ENCODE measurements around the gene TSPAN9.

The TSPAN9 gene

DNA sequence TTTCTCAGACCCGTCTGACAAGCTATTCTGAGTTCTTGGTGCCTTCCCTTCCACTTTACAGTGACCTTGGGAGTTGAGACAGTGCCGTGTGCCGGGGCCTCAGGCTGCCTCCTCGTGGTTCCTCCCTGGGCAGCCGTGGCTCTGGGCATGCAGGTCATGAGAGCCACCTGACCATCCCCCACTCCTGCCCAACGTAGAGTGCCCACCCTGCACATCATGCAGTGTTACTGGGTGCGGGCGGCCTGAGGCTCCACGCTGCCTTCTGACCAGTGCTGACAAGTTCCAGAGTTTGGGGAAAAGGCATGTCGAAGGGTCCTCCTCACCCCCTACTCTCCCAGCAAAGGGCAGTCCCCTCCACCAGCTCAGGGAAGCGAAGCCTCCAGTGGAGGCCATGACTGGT lies 190.5 kb downstream of the TSPAN9 start:
- TF ChIP-seq, protein P1, sequence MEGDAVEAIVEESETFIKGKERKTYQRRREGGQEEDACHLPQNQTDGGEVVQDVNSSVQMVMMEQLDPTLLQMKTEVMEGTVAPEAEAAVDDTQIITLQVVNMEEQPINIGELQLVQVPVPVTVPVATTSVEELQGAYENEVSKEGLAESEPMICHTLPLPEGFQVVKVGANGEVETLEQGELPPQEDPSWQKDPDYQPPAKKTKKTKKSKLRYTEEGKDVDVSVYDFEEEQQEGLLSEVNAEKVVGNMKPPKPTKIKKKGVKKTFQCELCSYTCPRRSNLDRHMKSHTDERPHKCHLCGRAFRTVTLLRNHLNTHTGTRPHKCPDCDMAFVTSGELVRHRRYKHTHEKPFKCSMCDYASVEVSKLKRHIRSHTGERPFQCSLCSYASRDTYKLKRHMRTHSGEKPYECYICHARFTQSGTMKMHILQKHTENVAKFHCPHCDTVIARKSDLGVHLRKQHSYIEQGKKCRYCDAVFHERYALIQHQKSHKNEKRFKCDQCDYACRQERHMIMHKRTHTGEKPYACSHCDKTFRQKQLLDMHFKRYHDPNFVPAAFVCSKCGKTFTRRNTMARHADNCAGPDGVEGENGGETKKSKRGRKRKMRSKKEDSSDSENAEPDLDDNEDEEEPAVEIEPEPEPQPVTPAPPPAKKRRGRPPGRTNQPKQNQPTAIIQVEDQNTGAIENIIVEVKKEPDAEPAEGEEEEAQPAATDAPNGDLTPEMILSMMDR (IDR thresholded peaks at IDR 0.05; ENCODE audit: borderline replicate concordance, insufficient read depth, low read depth, low read length) = no peak
- H3K4me3 ChIP-seq (ENCODE audit: low read depth, low read length) = no peak overlapping the region

DNA sequence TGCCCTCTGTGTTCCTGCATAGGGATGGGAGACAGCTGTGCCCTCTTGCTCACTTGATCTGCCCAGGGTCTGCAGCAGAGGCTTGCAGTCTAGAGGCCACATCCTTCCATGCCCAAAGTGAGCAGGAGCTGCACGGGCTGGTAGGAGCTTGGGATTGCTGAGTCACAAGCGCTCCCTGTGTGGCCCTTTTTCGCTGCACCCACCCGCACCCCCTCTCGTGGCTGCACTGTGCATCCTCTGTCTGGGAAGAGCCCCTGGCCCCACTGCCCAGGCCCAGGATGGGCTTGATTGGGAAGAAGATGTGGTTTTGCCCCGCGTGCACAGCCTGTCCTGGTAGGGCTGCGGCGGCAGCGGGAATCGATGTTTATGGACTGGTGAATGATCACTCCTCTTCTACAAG lies 192.4 kb downstream of the TSPAN9 start:
- no peak overlapping the region for H3K4me3 ChIP-seq (ENCODE audit: low read depth, low read length)
- TF ChIP-seq, protein P1 (IDR thresholded peaks at IDR 0.05; ENCODE audit: borderline replicate concordance, insufficient read depth, low read depth, low read length) = no peak

DNA sequence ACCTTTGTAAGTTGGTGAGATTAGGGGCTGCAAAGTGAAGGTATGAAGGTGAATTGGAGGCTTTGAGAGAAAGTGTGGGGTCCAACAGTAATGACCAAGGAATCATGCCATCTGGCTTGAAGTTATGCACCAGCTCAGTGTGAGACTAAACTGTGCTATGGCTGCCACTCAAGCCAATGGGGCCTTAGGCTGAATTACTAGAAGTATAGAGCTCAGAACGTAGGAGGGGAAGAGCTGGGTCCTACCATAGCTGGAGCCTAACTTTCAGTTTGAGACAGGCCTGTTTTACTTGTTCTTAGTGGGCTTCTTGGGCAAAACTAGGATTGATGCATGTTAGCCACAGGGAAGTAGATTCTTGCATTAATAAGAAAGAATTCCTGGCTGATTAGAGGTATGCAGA lies 194.0 kb downstream of the TSPAN9 start:
- TF ChIP-seq, protein P1 (IDR thresholded peaks at IDR 0.05; ENCODE audit: borderline replicate concordance, insufficient read depth, low read depth, low read length) = no peak

GRCh38 chr12:3271639-3272038 lies 194.5 kb downstream of the TSPAN9 start:
- TF ChIP-seq, protein P1 (IDR thresholded peaks at IDR 0.05; ENCODE audit: borderline replicate concordance, insufficient read depth, low read depth, low read length) = no peak
- H3K4me3 ChIP-seq (ENCODE audit: low read depth, low read length) = no peak overlapping the region

More for the DNA sequence above, 194.0 kb downstream of the TSPAN9 start:
- H3K4me3 ChIP-seq (ENCODE audit: low read depth, low read length) = no peak overlapping the region

GRCh38 chr12:3272958-3273357 lies 195.8 kb downstream of the TSPAN9 start:
- TF ChIP-seq, protein P1 (IDR thresholded peaks at IDR 0.05; ENCODE audit: borderline replicate concordance, insufficient read depth, low read depth, low read length) = no peak
- H3K4me3 ChIP-seq (ENCODE audit: low read depth, low read length) = no peak overlapping the region

DNA sequence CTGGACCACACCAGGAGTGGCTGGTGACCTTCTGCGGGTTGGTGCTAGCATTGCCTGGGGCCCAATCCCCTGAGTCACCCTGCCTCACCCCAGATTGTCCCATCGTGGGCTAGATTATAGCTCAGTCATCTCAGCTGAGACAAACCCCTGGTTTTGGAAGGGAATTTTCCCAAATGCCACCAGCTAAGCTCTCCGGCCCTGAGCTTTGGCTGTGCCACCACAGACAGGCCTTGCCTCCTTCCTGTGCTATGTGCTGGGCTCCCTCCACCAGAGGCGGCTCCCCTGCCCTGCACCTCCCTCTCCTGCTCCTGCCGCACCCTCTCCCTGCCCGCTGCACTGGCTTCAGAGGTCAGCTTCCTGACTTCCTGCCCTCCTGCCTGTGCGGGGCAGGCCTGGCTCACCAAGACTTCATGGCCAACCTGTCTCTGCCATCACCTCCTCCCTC lies 196.3 kb downstream of the TSPAN9 start:
- TF ChIP-seq, protein P1 (IDR thresholded peaks at IDR 0.05; ENCODE audit: borderline replicate concordance, insufficient read depth, low read depth, low read length) = no peak
- no peak overlapping the region for H3K4me3 ChIP-seq (ENCODE audit: low read depth, low read length)

DNA sequence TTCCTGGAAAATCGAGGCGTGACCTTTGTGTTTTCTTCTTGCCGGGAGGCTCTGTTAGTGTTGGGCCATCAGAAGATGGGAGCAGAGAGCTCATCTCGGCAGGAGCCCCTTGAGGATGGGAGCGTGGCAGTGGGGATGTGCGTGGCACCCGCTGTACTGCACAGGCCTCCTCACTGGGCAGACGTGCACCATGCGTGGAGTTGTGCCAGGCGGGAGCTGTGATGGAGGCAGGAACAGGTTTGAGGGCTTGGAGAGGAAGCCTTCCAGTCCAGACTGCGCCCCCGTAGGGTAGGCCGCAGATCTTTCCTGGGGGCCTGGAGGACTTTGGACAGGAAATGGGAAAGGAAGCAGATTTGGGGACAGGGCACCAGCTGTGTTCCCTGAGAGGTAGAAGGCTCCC lies 197.5 kb downstream of the TSPAN9 start:
- TF ChIP-seq, protein P1 (IDR thresholded peaks at IDR 0.05; ENCODE audit: borderline replicate concordance, insufficient read depth, low read depth, low read length) = no peak
- no peak overlapping the region for H3K4me3 ChIP-seq (ENCODE audit: low read depth, low read length)
